ENCODE results near the gene PLCB1. TPM values are rescaled to one million over a fixed set of nuclear protein-coding genes. Genes with fewer than 3 reads are reported as not detected.
"Not testable (repeated sequence)": the region's sequence is repeated elsewhere in the genome, so short reads cannot be mapped to it uniquely, and the experiment has no call there.

PLCB1 gene
- total RNA-seq, 3 donors from 2014 or later: 12.2 to 106 (median 30.5) TPM

- intact Hi-C loops (cut with DNase I; ENCODE audit: low total_unique reads): no loop called here
- no peaks in the 10 kb centered on the region for H3K27me3 ChIP-seq
- no peaks in the 10 kb centered on the region for H3K36me3 ChIP-seq
- TF ChIP-seq POLR2A (IDR thresholded peaks at IDR 0.05): no peak
- no peak for TF ChIP-seq CTCF (IDR thresholded peaks at IDR 0.05)
- TF ChIP-seq POLR2AphosphoS5 (IDR thresholded peaks at IDR 0.05): no peak
- H3K4me3 ChIP-seq: no peak overlapping the region
- no peak overlapping the region for H3K27ac ChIP-seq
- H3K4me1 ChIP-seq: no peaks in the 10 kb centered on the region
- H3K9me3 ChIP-seq: no peaks in the 10 kb centered on the region
- no peak for DNase-seq (ENCODE audit: low spot score in 2 of 2)
Observed at GRCh38 chr20:8640461-8640860, 508.4 kb downstream of the PLCB1 start.

- intact Hi-C loops (cut with DNase I; ENCODE audit: low total_unique reads): no loop called here
- TF ChIP-seq CTCF (IDR thresholded peaks at IDR 0.05): no peak
- TF ChIP-seq POLR2AphosphoS5 (IDR thresholded peaks at IDR 0.05): no peak
- no peak for TF ChIP-seq POLR2A (IDR thresholded peaks at IDR 0.05)
- H3K27ac ChIP-seq: no peak overlapping the region
Observed at GRCh38 chr20:8642247-8642646, 510.2 kb downstream of the PLCB1 start.

GRCh38 chr20:8644468-8644867, 512.4 kb downstream of the PLCB1 start:
- H3K4me1 ChIP-seq; H3K27ac ChIP-seq; intact Hi-C loops (cut with DNase I; ENCODE audit: low total_unique reads); H3K9me3 ChIP-seq; H3K36me3 ChIP-seq; DNase-seq (ENCODE audit: low spot score in 2 of 2); H3K27me3 ChIP-seq; H3K4me3 ChIP-seq: not testable (repeated sequence)

More at GRCh38 chr20:8642247-8642646, 510.2 kb downstream of the PLCB1 start:
- no peaks in the 10 kb centered on the region for H3K27me3 ChIP-seq
- no peak overlapping the region for H3K4me3 ChIP-seq
- no peaks in the 10 kb centered on the region for H3K4me1 ChIP-seq
- no peaks in the 10 kb centered on the region for H3K36me3 ChIP-seq
- DNase-seq (ENCODE audit: low spot score in 2 of 2): no peak
- no peaks in the 10 kb centered on the region for H3K9me3 ChIP-seq

DNA sequence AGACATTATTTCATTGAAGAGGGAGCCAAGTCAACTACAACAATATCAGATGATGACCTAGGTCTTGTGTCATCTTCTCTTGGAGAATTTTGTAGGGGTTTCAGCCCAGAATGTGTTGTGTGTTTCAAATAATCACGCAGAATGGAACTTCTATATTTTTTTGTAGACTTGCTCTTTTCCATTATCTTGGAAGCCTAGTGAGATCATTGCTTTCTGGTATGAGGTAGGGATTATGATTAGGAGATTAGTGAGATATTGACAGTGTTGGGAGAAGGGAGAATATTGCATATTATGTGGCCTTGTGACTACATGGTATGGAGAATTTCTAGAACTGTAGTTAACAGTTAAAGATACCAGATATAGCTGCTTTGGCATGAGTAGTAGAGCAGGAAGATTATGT, 513.3 kb downstream of the PLCB1 start:
- Histone ChIP-seq H3K27me3 (no peaks in the 10 kb centered on the region), H3K4me1 (no peaks in the 10 kb centered on the region), H3K36me3 (no peaks in the 10 kb centered on the region), H3K27ac (no peak overlapping the region), H3K4me3 (no peak overlapping the region), H3K9me3 (no peaks in the 10 kb centered on the region)
- DNase-seq (ENCODE audit: low spot score in 2 of 2): no peak
- TF ChIP-seq CTCF (IDR thresholded peaks at IDR 0.05) (no peak), POLR2AphosphoS5 (IDR thresholded peaks at IDR 0.05) (no peak), POLR2A (IDR thresholded peaks at IDR 0.05) (no peak)
- intact Hi-C loops (cut with DNase I; ENCODE audit: low total_unique reads): no loop called here

DNA sequence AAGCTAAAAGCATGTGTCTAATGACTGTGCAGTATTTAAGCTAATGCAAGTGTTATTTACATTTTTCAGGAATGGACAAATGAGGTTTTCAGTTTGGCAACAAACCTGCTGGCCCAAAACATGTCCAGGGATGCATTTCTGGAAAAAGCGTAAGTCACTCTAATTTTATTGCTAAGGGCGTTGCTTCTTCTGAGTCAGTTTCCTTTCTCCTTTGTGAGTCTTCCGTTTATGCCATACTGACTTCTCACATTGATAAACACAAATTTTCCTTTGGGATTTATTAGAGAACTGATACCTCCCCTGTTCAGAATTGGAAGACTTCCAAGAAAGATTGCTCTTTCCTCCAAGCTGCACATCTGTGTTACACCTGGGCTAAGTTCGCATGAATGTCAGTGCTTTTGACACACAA, 514.0 kb downstream of the PLCB1 start:
- Histone ChIP-seq H3K27ac (no peak overlapping the region), H3K27me3 (no peaks in the 10 kb centered on the region), H3K36me3 (no peaks in the 10 kb centered on the region), H3K4me1 (no peaks in the 10 kb centered on the region), H3K4me3 (no peak overlapping the region), H3K9me3 (no peaks in the 10 kb centered on the region)
- DNase-seq (ENCODE audit: low spot score in 2 of 2): no peak
- intact Hi-C loops (cut with DNase I; ENCODE audit: low total_unique reads): no loop called here
- no peak for TF ChIP-seq POLR2AphosphoS5 (IDR thresholded peaks at IDR 0.05)
- TF ChIP-seq POLR2A (IDR thresholded peaks at IDR 0.05): no peak
- no peak for TF ChIP-seq CTCF (IDR thresholded peaks at IDR 0.05)

DNA sequence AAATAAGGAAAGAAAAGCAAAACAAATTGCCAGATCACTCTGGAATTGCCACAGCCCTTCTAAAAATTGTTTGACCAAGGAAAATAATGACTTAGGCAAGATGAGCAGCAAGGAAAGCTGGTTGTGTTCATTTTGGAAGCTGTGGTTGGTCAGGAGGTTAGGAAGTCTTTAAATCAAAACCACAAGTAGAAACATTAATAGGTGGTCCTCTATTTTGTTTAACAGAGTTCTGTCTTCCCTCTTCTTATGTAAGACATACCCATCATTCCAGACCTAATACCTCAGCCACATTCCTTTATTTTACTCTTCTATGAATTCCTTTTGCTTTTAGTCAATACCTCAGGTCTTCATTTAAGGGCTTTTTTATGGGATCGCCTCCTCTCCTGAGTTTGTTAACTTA, 514.6 kb downstream of the PLCB1 start:
- peak overlapping the region; percentile 4 to 22 for H3K27ac ChIP-seq
- TF ChIP-seq POLR2A (IDR thresholded peaks at IDR 0.05): no peak
- TF ChIP-seq POLR2AphosphoS5 (IDR thresholded peaks at IDR 0.05): no peak
- no peak for TF ChIP-seq CTCF (IDR thresholded peaks at IDR 0.05)
- DNase-seq (ENCODE audit: low spot score in 2 of 2): no peak
- no peaks in the 10 kb centered on the region for H3K9me3 ChIP-seq
- no peaks in the 10 kb centered on the region for H3K27me3 ChIP-seq
- no peak overlapping the region for H3K4me3 ChIP-seq
- H3K36me3 ChIP-seq: no peaks in the 10 kb centered on the region
- H3K4me1 ChIP-seq: no peaks in the 10 kb centered on the region
- intact Hi-C loops (cut with DNase I; ENCODE audit: low total_unique reads): no loop called here

All from breast epithelium (tissue), 4 donors.